Prostate gland (tissue), 2 donors: Measurements from ENCODE around the gene MTM1. TPM values are rescaled to one million over a fixed set of nuclear protein-coding genes. Genes with fewer than 3 reads are reported as not detected.

Experiments used
- DNase-seq: peaks from one replicate; pipeline ENCODE4 v3.0.0-alpha.2; 2019; ENCODE audit warnings: low spot score
- H3K27ac ChIP-seq, 2 donors: fragments of 200-600 bp; sonication (generic); 2 replicates each; pipeline ENCODE4 v1.5.1; 2017 to 2019
- H3K27me3 ChIP-seq: fragments of 200-600 bp; sonication (generic); replicated peaks from 2 replicates; pipeline ENCODE4 v1.5.1; 2019; ENCODE audit not compliant: insufficient read depth
- H3K36me3 ChIP-seq, 2 donors: fragments of 200-600 bp; sonication (generic); 1 replicate in 1 of 2; 2 replicates in 1 of 2; pipeline versions ENCODE4 v1.5.1 to v1.8.1; 2017 to 2019
- H3K4me1 ChIP-seq: fragments of 200-600 bp; sonication (generic); replicated peaks from 2 replicates; pipeline ENCODE4 v1.5.1; 2019
- H3K4me3 ChIP-seq, 2 donors: fragments of 200-600 bp; sonication (generic); 2 replicates each; pipeline ENCODE4 v1.5.1; 2017 to 2019
- H3K9me3 ChIP-seq: fragments of 200-600 bp; sonication (generic); 2 replicates; pipeline ENCODE4 v1.5.1; 2017
- POLR2A ChIP-seq: fragments of 450-650 bp; IDR thresholded peaks from one replicate; pipeline ENCODE4 v1.6.1; 2016; ENCODE audit warnings: antibody characterized with exemption, mild to moderate bottlenecking
- POLR2AphosphoS5 ChIP-seq: sonication (generic); formaldehyde crosslinking; IDR thresholded peaks from one replicate; pipeline ENCODE4 v1.6.1; 2017; ENCODE audit warnings: antibody characterized with exemption
- WGBS: methylation state at CpG from one replicate; pipeline ENCODE4 v1.1.5; 2018; 5-methylcytosine and 5-hydroxymethylcytosine counted together
- intact Hi-C: fragments of 100-400 bp; cut with DNase I; formaldehyde crosslinking; loops from one replicate; pipeline ENCODE4 v1.14.2; 2022
- total RNA-seq, 2 donors: library from RNA; depleted of rRNA; stranded (reverse); fragments of >200 nt; gene quantifications; one replicate each; pipeline ENCODE4 v1.1.0, GENCODE V29; 2016
- TF ChIP-seq, protein P1 (sequence below), 4 experiments: fragments of 200-600 bp in 2 of 4; fragments of 450-650 bp in 2 of 4; sonication (generic) in 2 of 4; IDR thresholded peaks; 1 replicate in 3 of 4; 2 replicates in 1 of 4; pipeline ENCODE4 v1.5.1; 2016 to 2019; ENCODE audit warnings: antibody characterized with exemption in 4 of 4, mild to moderate bottlenecking in 2 of 4, moderate library complexity in 2 of 4

MTM1 gene
- total RNA-seq, 2 donors from 2014 or later = 10.3 to 30.2 TPM

DNA sequence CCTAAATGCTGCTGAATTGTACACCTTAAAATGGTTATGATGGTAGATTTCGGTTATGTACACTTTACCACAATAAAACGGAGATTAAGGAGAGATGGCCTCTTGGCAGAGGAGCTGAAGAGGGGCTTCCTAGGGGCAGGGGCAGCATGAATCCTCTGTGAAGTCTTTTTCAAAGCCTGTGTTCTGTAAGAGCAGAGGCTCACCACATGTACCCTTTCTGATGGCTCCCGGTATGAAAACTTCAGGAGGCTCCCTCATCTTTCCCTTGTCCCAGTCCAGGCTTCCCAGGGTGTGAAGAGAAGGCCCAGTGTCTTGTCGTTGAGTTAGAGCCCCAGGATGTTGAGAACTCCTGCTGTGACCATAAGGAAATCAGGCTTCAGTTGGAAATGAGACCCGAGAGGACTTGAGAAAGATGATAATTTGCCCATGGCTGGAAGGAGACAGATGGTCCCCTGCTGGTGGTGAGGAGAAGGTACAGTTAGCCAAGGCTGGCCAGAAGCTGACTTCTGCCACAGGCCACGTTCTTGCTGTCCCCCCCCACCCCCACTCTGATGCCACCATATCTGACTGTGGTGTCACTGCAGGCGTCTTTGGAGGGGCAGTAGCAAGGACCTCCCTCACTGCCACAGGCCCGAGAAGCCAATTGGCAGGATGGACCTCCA, 31.8 kb upstream of the MTM1 start:
- TF ChIP-seq POLR2AphosphoS5 (no peak), POLR2A (no peak)
- TF ChIP-seq, protein P1, sequence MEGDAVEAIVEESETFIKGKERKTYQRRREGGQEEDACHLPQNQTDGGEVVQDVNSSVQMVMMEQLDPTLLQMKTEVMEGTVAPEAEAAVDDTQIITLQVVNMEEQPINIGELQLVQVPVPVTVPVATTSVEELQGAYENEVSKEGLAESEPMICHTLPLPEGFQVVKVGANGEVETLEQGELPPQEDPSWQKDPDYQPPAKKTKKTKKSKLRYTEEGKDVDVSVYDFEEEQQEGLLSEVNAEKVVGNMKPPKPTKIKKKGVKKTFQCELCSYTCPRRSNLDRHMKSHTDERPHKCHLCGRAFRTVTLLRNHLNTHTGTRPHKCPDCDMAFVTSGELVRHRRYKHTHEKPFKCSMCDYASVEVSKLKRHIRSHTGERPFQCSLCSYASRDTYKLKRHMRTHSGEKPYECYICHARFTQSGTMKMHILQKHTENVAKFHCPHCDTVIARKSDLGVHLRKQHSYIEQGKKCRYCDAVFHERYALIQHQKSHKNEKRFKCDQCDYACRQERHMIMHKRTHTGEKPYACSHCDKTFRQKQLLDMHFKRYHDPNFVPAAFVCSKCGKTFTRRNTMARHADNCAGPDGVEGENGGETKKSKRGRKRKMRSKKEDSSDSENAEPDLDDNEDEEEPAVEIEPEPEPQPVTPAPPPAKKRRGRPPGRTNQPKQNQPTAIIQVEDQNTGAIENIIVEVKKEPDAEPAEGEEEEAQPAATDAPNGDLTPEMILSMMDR (IDR thresholded peaks at IDR 0.05) = no peak
- Histone ChIP-seq H3K4me1 (no peaks in the 10 kb centered on the region), H3K36me3 (no peaks in the 10 kb centered on the region), H3K9me3 (no peaks in the 10 kb centered on the region), H3K4me3 (no peak overlapping the region), H3K27me3 (no peaks in the 10 kb centered on the region), H3K27ac (no peak overlapping the region)
- no peak for DNase-seq
- intact Hi-C loops = no loop called here
- WGBS = 80% methylated on average over 7 of the region's 8 CpGs

DNA sequence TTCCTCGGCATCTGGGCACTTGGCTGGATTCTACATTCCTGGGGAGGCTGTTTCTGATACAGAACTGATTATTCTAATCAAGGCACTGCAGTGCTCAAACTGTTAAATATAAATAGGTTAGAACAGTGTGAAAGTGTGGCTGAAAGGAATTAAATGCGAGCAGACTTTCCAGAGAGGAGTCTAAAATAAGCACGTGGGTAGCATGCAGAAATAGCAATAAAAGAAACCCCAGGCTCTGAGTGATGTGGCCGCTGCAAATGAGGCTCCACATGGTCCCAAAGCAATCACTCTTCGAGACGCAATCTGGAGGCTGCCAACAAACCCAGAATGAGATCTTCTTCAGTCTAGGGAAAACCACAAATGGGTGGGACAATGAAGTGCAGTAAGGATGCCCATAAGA, 30.6 kb upstream of the MTM1 start:
- TF ChIP-seq, protein P1 (IDR thresholded peaks at IDR 0.05) = no peak
- TF ChIP-seq POLR2AphosphoS5 = no peak
- no peak for TF ChIP-seq POLR2A
- Histone ChIP-seq H3K9me3 (no peaks in the 10 kb centered on the region), H3K4me1 (no peaks in the 10 kb centered on the region), H3K27me3 (no peaks in the 10 kb centered on the region), H3K4me3 (no peak overlapping the region), H3K27ac (no peak overlapping the region), H3K36me3 (no peaks in the 10 kb centered on the region)
- intact Hi-C loops = no loop called here
- 62% methylated on average over 6 of the region's 6 CpGs for whole genome bisulfite sequencing
- DNase-seq = no peak

DNA sequence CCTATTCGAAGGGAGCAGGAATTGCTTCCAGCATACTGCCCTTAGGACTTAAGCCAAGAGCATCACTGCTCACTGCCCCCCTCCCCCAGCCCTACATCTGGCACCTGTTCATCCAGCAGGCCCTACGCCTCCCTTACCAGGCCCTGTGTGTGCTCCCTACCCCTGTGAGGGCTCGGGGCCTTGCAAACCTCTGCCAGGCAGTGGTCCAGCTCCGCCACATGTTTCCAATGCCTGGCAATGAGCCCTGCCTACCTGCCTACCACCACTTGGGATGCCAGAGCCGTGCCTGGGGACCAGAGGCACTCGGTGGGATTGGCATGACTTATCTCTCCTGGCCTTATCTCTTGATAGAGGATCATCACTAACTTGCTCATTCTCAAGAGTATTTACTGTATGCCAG, 27.5 kb upstream of the MTM1 start:
- no peaks in the 10 kb centered on the region for H3K9me3 ChIP-seq
- 73% methylated on average over 6 of the region's 6 CpGs for WGBS
- H3K27ac ChIP-seq = no peak overlapping the region
- H3K36me3 ChIP-seq = no peaks in the 10 kb centered on the region
- H3K4me3 ChIP-seq = no peak overlapping the region
- DNase-seq = no peak
- TF ChIP-seq POLR2AphosphoS5 (no peak), POLR2A (no peak)
- TF ChIP-seq, protein P1 (IDR thresholded peaks at IDR 0.05) = no peak
- H3K27me3 ChIP-seq = no peaks in the 10 kb centered on the region
- H3K4me1 ChIP-seq = no peaks in the 10 kb centered on the region
- intact Hi-C loops = no loop called here

DNA sequence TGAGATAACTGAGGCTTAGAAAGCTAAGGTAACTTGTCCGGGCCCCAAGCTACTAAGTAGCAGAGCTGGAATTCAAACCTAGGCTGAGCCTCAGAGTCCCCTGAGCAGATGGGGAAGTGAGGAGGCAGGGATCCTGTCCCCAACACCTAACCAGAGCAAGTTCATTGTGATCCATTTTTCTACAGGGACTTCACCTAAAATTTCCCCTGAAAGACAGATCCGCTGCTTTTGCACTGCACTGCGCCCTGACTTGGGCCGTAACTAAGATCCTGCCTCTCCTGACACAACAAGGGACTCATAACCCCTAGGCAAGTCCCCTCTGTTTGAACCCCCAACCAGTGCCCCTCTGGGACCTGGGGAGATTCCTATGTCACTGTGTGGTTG, 25.6 kb upstream of the MTM1 start:
- H3K27me3 ChIP-seq = no peaks in the 10 kb centered on the region
- H3K27ac ChIP-seq = no peak overlapping the region
- TF ChIP-seq POLR2AphosphoS5 = no peak
- TF ChIP-seq POLR2A = no peak
- TF ChIP-seq, protein P1 (IDR thresholded peaks at IDR 0.05) = no peak
- H3K4me1 ChIP-seq = no peaks in the 10 kb centered on the region
- DNase-seq = no peak
- no peaks in the 10 kb centered on the region for H3K36me3 ChIP-seq
- no peaks in the 10 kb centered on the region for H3K9me3 ChIP-seq
- no peak overlapping the region for H3K4me3 ChIP-seq
- 100% methylated on average over 4 of the region's 4 CpGs for WGBS
- intact Hi-C loops = no loop called here
